Naive thymus-derived CD8-positive, alpha-beta T cell (primary cell): ENCODE results near the gene APOA1. TPM values are rescaled to one million over a fixed set of nuclear protein-coding genes. Genes with fewer than 3 reads are reported as not detected.

Source experiments
- ATAC-seq, 2 donors: fragments of 150-1000 bp; cut with Tn5 transposase in 1 of 2; sonication (Bioruptor Pico), chemical (Tn5 transposase) in 1 of 2; 1 replicate in 1 of 2; 2 replicates in 1 of 2; pipeline ENCODE4 v1.10.0; 2021; ENCODE audit warnings: mild to moderate bottlenecking in 2 of 2, moderate library complexity in 2 of 2
- POLR2A ChIA-PET: fragments of 350-600 bp; sonication (Branson Sonifier 250); formaldehyde crosslinking; loops from one replicate; lab custom pipeline; 2021; ENCODE audit warnings: antibody characterized with exemption; lab: Charles Lee
- DNase-seq, 10 donors: peaks; one replicate each; pipeline versions ENCODE4 v3.0.0 to v3.0.0-alpha.2; 2020 to 2022
- H3K27ac Mint-ChIP-seq, 10 donors: one replicate each; pipeline ENCODE4 v1.8.0; 2020 to 2022; ENCODE audit warnings: mild to moderate bottlenecking in 10 of 10, mixed read lengths in 10 of 10, moderate library complexity in 4 of 10, inconsistent platforms in 1 of 10
- H3K27me3 Mint-ChIP-seq, 5 donors: one replicate each; pipeline ENCODE4 v1.8.0; 2021 to 2022; ENCODE audit warnings: mixed read lengths in 5 of 5
- H3K36me3 Mint-ChIP-seq, 3 donors: one replicate each; pipeline ENCODE4 v1.8.0; 2020 to 2022; ENCODE audit warnings: mixed read lengths in 3 of 3, mild to moderate bottlenecking in 2 of 3, inconsistent platforms in 1 of 3
- H3K4me1 Mint-ChIP-seq, 4 donors: one replicate each; pipeline ENCODE4 v1.8.0; 2021 to 2022; ENCODE audit warnings: mixed read lengths in 4 of 4
- H3K4me3 Mint-ChIP-seq, 10 donors: one replicate each; pipeline ENCODE4 v1.8.0; 2020 to 2022; ENCODE audit warnings: mild to moderate bottlenecking in 10 of 10, mixed read lengths in 10 of 10, moderate library complexity in 6 of 10, inconsistent platforms in 1 of 10
- H3K9me3 Mint-ChIP-seq, 9 donors: one replicate each; pipeline ENCODE4 v1.8.0; 2020 to 2022; ENCODE audit warnings: mixed read lengths in 9 of 9, mild to moderate bottlenecking in 3 of 9, inconsistent platforms in 1 of 9, moderate library complexity in 1 of 9
- polyA plus RNA-seq, 3 donors: library from polyadenylated mRNA; unstranded; fragments of 300-500 nt; fragmentation: Illumina TruSeq; gene quantifications; one replicate each; pipeline ENCODE4 v1.2.3, GENCODE V29; 2021
- total RNA-seq, 8 experiments: library from RNA in 2 of 8; stranded (reverse) in 2 of 8; gene quantifications; one replicate each; pipeline ENCODE4 v1.2.3 and lab custom pipeline; 2021 to 2026

Gene APOA1
- total and polyA plus RNA-seq, 5 experiments from 2014 or later = 0.17 to 1.3 (median 0.29) TPM

- Mint-ChIP-seq H3K4me3 (no peak overlapping the region), H3K27me3 (no peaks in the 10 kb centered on the region), H3K36me3 (peaks cover 16 to 97% (median 43%) of the 10 kb centered on the region in 3 donors), H3K27ac (peak overlapping the region in 3 of 10 donors; percentile 41 to 51 (median 45)), H3K9me3 (no peaks in the 10 kb centered on the region), H3K4me1 (peaks cover 0 to 4% (median 0%) of the 10 kb centered on the region in 4 donors)
- POLR2A ChIA-PET = no interaction called here
- no peak for ATAC-seq
- DNase-seq = no peak
Measured at GRCh38 chr11:116869610-116870009, 32.2 kb upstream of the APOA1 start.

- Mint-ChIP-seq H3K9me3 (no peaks in the 10 kb centered on the region), H3K4me3 (no peak overlapping the region), H3K27ac (no peak overlapping the region), H3K27me3 (no peaks in the 10 kb centered on the region), H3K36me3 (peaks cover 16 to 97% (median 42%) of the 10 kb centered on the region in 3 donors), H3K4me1 (peaks cover 0 to 4% (median 0%) of the 10 kb centered on the region in 4 donors)
- DNase-seq (no peak), ATAC-seq (no peak)
- POLR2A ChIA-PET = no interaction called here
Measured at GRCh38 chr11:116868066-116868465, 30.6 kb upstream of the APOA1 start.

GRCh38 chr11:116867619-116868018, 30.2 kb upstream of the APOA1 start:
- Mint-ChIP-seq H3K27ac (no peak overlapping the region), H3K4me1 (peaks cover 0 to 4% (median 0%) of the 10 kb centered on the region in 4 donors)

GRCh38 chr11:116866804-116867455, 29.5 kb upstream of the APOA1 start:
- Mint-ChIP-seq H3K4me1 (peaks cover 0 to 4% (median 0%) of the 10 kb centered on the region in 4 donors), H3K27me3 (no peaks in the 10 kb centered on the region), H3K36me3 (peaks cover 16 to 98% (median 43%) of the 10 kb centered on the region in 3 donors), H3K4me3 (no peak overlapping the region), H3K9me3 (no peaks in the 10 kb centered on the region), H3K27ac (peak overlapping the region in 1 of 10 donors; percentile 1)
- no peak for ATAC-seq
- no peak for DNase-seq
- POLR2A ChIA-PET = interaction anchor here (1.4 kb wide), 1 partner anchor 13 kb away, joined by 3 read pairs; no protein-coding TSS in a partner anchor

More at GRCh38 chr11:116867619-116868018, 30.2 kb upstream of the APOA1 start:
- DNase-seq = no peak
- POLR2A ChIA-PET = no interaction called here
- no peak for ATAC-seq
- peaks cover 16 to 97% (median 39%) of the 10 kb centered on the region in 3 donors for H3K36me3 Mint-ChIP-seq
- H3K4me3 Mint-ChIP-seq = no peak overlapping the region
- no peaks in the 10 kb centered on the region for H3K27me3 Mint-ChIP-seq
- H3K9me3 Mint-ChIP-seq = no peaks in the 10 kb centered on the region

GRCh38 chr11:116865696-116866095, 28.3 kb upstream of the APOA1 start:
- Mint-ChIP-seq H3K36me3 (peaks cover 12 to 98% (median 51%) of the 10 kb centered on the region in 3 donors), H3K27ac (peak overlapping the region in 3 of 10 donors; percentile 1 to 31 (median 4)), H3K4me1 (peaks cover 0 to 4% (median 0%) of the 10 kb centered on the region in 4 donors), H3K4me3 (no peak overlapping the region), H3K9me3 (no peaks in the 10 kb centered on the region), H3K27me3 (no peaks in the 10 kb centered on the region)
- POLR2A ChIA-PET = interaction anchor here (1.4 kb wide), 1 partner anchor 12 kb away, joined by 3 read pairs; no protein-coding TSS in a partner anchor
- no peak for ATAC-seq
- DNase-seq = no peak

- POLR2A ChIA-PET = interaction anchor here (0.5 kb wide), 1 partner anchor 132 kb away, joined by 3 read pairs; no protein-coding TSS in a partner anchor
- no peaks in the 10 kb centered on the region for H3K27me3 Mint-ChIP-seq
- H3K36me3 Mint-ChIP-seq = peaks cover 12 to 97% (median 47%) of the 10 kb centered on the region in 3 donors
Measured at GRCh38 chr11:116864531-116864930, 27.1 kb upstream of the APOA1 start.

GRCh38 chr11:116862951-116863350, 25.5 kb upstream of the APOA1 start:
- Mint-ChIP-seq H3K27ac (no peak overlapping the region), H3K36me3 (peaks cover 12 to 97% (median 56%) of the 10 kb centered on the region in 3 donors), H3K4me1 (peaks cover 0 to 2% (median 0%) of the 10 kb centered on the region in 4 donors), H3K9me3 (no peaks in the 10 kb centered on the region), H3K4me3 (no peak overlapping the region), H3K27me3 (no peaks in the 10 kb centered on the region)
- POLR2A ChIA-PET = interaction anchor here (0.7 kb wide), 2 partner anchors 12 to 13 kb away, joined by 3 to 4 read pairs; no protein-coding TSS in a partner anchor
- no peak for ATAC-seq
- DNase-seq = no peak

More at GRCh38 chr11:116864531-116864930, 27.1 kb upstream of the APOA1 start:
- Mint-ChIP-seq H3K27ac (no peak overlapping the region), H3K4me3 (no peak overlapping the region), H3K4me1 (peaks cover 0 to 2% (median 0%) of the 10 kb centered on the region in 4 donors), H3K9me3 (no peaks in the 10 kb centered on the region)
- ATAC-seq = no peak
- DNase-seq = no peak

GRCh38 chr11:116862185-116862584, 24.8 kb upstream of the APOA1 start:
- H3K27ac Mint-ChIP-seq = no peak overlapping the region

GRCh38 chr11:116861539-116861938, 24.1 kb upstream of the APOA1 start:
- peaks cover 12 to 97% (median 57%) of the 10 kb centered on the region in 3 donors for H3K36me3 Mint-ChIP-seq
- peak overlapping the region in 3 of 10 donors; percentile 13 to 43 (median 39) for H3K27ac Mint-ChIP-seq
- no peak for ATAC-seq
- no peak overlapping the region for H3K4me3 Mint-ChIP-seq
- POLR2A ChIA-PET = no interaction called here
- DNase-seq = no peak
- no peaks in the 10 kb centered on the region for H3K9me3 Mint-ChIP-seq
- peaks cover 2 to 8% (median 7%) of the 10 kb centered on the region in 4 donors for H3K4me1 Mint-ChIP-seq
- H3K27me3 Mint-ChIP-seq = no peaks in the 10 kb centered on the region

More at GRCh38 chr11:116862185-116862584, 24.8 kb upstream of the APOA1 start:
- no peaks in the 10 kb centered on the region for H3K27me3 Mint-ChIP-seq
- no peak for ATAC-seq
- H3K4me3 Mint-ChIP-seq = no peak overlapping the region
- peaks cover 12 to 97% (median 59%) of the 10 kb centered on the region in 3 donors for H3K36me3 Mint-ChIP-seq
- H3K4me1 Mint-ChIP-seq = peaks cover 0 to 2% (median 2%) of the 10 kb centered on the region in 4 donors
- H3K9me3 Mint-ChIP-seq = no peaks in the 10 kb centered on the region
- POLR2A ChIA-PET = interaction anchor here (0.7 kb wide), 2 partner anchors 11 to 14 kb away, joined by 3 to 4 read pairs; no protein-coding TSS in a partner anchor
- DNase-seq = no peak

GRCh38 chr11:116860303-116860702, 22.9 kb upstream of the APOA1 start:
- Mint-ChIP-seq H3K36me3 (peaks cover 4 to 88% (median 52%) of the 10 kb centered on the region in 3 donors), H3K4me1 (peaks cover 9 to 20% (median 19%) of the 10 kb centered on the region in 4 donors), H3K4me3 (no peak overlapping the region), H3K27me3 (no peaks in the 10 kb centered on the region), H3K9me3 (no peaks in the 10 kb centered on the region), H3K27ac (peak overlapping the region in 1 of 10 donors; percentile 48)
- POLR2A ChIA-PET = no interaction called here
- no peak for DNase-seq
- no peak for ATAC-seq

GRCh38 chr11:116859175-116859574, 21.8 kb upstream of the APOA1 start:
- H3K9me3 Mint-ChIP-seq = no peaks in the 10 kb centered on the region
- H3K36me3 Mint-ChIP-seq = peaks cover 4 to 77% (median 51%) of the 10 kb centered on the region in 3 donors
- no peaks in the 10 kb centered on the region for H3K27me3 Mint-ChIP-seq
- no peak for DNase-seq
- POLR2A ChIA-PET = interaction anchor here (0.9 kb wide), 1 partner anchor 23 kb away, joined by 3 read pairs; no protein-coding TSS in a partner anchor
- peak overlapping the region in 3 of 10 donors; percentile 13 to 56 (median 50) for H3K27ac Mint-ChIP-seq
- H3K4me1 Mint-ChIP-seq = peaks cover 15 to 31% (median 28%) of the 10 kb centered on the region in 4 donors
- no peak for ATAC-seq
- no peak overlapping the region for H3K4me3 Mint-ChIP-seq

GRCh38 chr11:116857936-116858335, 20.5 kb upstream of the APOA1 start:
- no peaks in the 10 kb centered on the region for H3K9me3 Mint-ChIP-seq
- H3K27me3 Mint-ChIP-seq = no peaks in the 10 kb centered on the region
- H3K4me3 Mint-ChIP-seq = no peak overlapping the region
- peaks cover 4 to 64% (median 46%) of the 10 kb centered on the region in 3 donors for H3K36me3 Mint-ChIP-seq
- DNase-seq = no peak
- peaks cover 20 to 44% (median 41%) of the 10 kb centered on the region in 4 donors for H3K4me1 Mint-ChIP-seq
- H3K27ac Mint-ChIP-seq = peak overlapping the region in 2 of 10 donors; percentile 25 to 41
- no peak for ATAC-seq
- POLR2A ChIA-PET = no interaction called here

GRCh38 chr11:116857316-116857715, 19.9 kb upstream of the APOA1 start:
- H3K9me3 Mint-ChIP-seq = no peaks in the 10 kb centered on the region
- POLR2A ChIA-PET = interaction anchor here (0.6 to 1.5 kb wide), 2 partner anchors 66 to 287 kb away, joined by 3 read pairs; partner anchors contain the start of genes APOA5 and PAFAH1B2
- H3K27me3 Mint-ChIP-seq = no peaks in the 10 kb centered on the region
- H3K4me1 Mint-ChIP-seq = peaks cover 25 to 50% (median 47%) of the 10 kb centered on the region in 4 donors
- no peak overlapping the region for H3K4me3 Mint-ChIP-seq
- no peak for ATAC-seq
- peaks cover 4 to 58% (median 43%) of the 10 kb centered on the region in 3 donors for H3K36me3 Mint-ChIP-seq
- peak overlapping the region in 1 of 10 donors; percentile 48 for H3K27ac Mint-ChIP-seq
- DNase-seq = no peak
